Measurements from ENCODE around the gene PTCD2.
"Not testable (repeated sequence)": the region's sequence is repeated elsewhere in the genome, so short reads cannot be mapped to it uniquely, and the experiment has no call there.

PTCD2 gene

GRCh38 chr5:72296256-72296655 is 23.9 kb upstream of the PTCD2 start:
- no peak for DNase-seq (ENCODE audit: low read depth in 2 of 3, low spot score in 2 of 3)

DNA sequence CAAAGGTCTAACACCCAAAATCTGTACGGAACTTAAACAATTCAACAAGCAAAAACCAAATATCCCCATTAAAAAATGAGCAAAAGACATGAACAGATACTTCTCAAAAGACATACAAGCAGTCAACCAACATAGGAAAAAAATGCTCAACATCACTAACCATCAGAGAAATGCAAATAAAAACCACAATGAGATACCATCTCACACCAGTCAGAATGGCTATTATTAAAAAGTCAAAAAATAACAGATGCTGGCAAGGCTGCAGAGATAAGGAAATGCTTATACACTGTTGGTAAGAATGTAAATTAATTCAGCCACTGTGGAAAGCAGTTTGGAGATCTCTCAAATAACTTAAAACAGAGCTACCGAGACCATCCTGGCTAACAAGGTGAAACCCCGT is 22.0 kb upstream of the PTCD2 start:
- not testable (repeated sequence) for DNase-seq (ENCODE audit: low read depth in 2 of 3, low spot score in 2 of 3)

DNA sequence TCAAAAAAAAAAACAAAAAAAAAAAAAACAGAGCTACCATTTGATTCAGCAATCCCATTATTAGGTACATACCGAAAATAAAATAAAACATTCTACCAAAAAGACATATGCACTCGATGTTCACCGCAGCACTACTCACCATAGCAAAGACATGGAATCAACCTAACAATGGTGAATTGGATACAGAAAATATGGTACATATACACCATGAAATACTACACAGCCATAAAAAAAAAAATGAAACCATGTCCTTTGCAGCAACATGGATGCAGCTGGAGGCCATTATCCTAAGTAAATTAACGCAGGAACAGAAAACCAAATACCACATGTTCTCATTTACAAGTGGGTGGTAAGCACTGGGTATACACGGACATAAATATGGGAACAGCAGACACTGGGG is 21.5 kb upstream of the PTCD2 start:
- DNase-seq (ENCODE audit: low read depth in 2 of 3, low spot score in 2 of 3): no peak

DNA sequence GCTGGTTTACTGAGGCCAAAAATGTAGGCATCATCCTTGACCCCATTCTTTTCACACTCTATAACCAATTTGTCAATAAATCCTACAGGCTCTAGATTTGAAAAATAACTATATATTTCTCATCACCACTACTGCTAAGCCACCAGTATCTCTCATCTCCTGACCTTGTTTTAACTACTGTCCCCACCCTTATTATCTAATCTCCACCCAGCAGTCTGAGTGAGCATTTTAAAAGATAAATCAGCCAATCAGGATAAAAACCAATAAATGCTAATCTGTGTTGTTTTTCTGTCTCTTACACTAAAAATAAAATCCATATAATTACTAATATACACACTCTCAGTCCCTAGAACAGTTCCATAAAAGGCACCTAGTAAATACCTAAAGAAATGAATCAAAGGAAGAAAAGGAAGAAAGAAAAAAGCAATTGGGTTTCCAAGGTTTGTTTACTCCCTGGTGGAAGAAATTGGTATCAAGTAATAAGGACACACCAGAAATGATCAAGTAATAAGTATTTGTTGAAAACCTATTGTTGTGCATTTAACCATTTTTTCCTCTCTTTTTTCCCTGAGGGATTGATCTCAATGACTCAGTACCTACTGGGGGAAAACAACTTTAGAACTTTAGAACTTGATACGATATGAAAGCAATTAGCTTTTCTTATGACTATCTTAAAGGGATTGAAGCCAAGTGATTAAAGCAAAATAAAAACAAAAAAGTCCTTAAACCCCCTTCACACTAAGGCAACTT is 19.4 kb upstream of the PTCD2 start:
- DNase-seq (ENCODE audit: low read depth in 2 of 3, low spot score in 2 of 3): no peak

DNA sequence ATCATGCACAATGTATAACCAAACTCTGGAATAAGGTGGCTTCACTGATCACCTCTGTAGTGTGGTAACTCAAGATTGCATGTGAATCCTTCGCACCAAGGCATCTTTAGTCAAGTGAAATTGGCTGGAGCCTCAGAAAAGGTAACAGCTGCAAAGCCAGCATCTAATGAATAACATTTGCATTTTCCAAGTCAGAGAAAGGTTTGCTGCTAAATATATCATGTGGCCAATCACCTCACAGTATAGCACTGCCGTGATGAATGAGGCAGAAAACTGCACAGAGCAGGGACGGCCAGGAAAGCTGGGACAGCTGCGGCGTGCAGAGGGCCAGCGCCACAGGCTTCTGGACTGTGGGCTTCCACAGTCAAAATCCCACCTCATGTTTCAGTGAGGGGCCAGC is 18.6 kb upstream of the PTCD2 start:
- no peak for DNase-seq (ENCODE audit: low read depth in 2 of 3, low spot score in 2 of 3)

GRCh38 chr5:72302171-72302570 is 18.0 kb upstream of the PTCD2 start:
- DNase-seq (ENCODE audit: low read depth in 2 of 3, low spot score in 2 of 3): no peak

DNA sequence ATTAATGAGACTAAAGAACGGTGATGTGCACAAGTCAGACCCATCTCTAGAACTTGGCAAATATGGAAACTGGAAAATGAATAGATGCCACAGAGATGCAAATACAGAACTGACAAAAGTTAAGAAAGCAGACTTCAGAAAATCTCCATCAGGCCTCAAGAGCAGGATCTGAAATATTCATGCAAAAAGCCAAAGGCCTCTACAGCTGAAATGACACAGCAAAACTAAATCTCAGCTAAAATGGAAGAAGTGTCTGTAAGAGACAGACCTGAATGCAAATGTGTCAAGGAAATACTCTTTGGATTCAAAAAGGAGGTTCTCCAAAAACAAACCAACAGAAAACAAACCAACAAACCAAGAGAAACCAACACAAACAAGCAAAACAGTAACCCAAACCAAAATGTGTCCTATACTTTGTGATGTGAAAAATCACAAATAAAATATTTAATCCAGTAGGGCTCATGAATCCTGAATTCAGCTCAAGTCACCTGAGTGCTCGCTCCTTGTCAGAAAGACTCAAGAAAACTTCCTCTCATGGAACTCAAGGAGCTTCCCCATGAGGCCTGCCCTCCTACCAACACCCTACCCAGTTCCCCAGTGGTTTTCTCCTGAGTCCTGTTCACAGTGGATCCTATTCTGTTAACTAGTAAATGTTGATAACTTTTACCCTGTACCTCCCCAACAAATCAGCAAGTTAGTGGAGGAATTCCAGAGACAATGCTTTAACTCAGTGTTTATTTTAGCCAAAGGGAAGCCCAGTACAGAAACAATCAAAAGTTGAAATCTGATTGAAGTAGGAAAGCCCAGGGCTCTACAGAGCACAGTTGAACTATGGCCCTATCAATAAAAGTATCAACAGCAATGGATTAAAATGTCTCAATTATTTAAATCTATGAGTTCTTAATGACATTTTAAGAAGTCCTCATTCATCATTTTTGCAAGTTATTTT is 14.7 kb upstream of the PTCD2 start:
- no peak for DNase-seq (ENCODE audit: low read depth in 2 of 3, low spot score in 2 of 3)

- no peak for DNase-seq (ENCODE audit: low read depth in 2 of 3, low spot score in 2 of 3)
Measured at GRCh38 chr5:72307573-72307967, 12.6 kb upstream of the PTCD2 start.

- peak; percentile 85 to 92 (median 85) for DNase-seq (ENCODE audit: low read depth in 2 of 3, low spot score in 2 of 3)
Measured at GRCh38 chr5:72307968-72308852, 12.0 kb upstream of the PTCD2 start.

DNA sequence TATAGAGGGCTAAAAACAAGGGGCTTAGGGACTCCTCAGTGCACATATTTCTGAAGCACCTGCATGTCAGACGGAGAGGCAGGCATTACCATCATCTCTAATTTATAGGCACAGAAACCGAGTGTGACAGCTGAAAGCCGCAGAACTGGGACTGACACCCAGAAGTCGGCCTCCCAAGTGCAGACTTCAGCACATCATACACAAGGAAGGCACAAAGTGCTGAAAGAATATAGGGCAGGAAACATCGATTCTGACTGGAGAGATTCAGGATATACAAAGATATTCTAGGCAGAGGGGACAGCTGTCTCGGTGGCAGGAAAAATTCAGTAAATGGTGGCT is 11.4 kb upstream of the PTCD2 start:
- no peak for DNase-seq (ENCODE audit: low read depth in 2 of 3, low spot score in 2 of 3)

GRCh38 chr5:72313141-72313540 is 7.0 kb upstream of the PTCD2 start:
- DNase-seq (ENCODE audit: low read depth in 2 of 3, low spot score in 2 of 3): no peak

DNA sequence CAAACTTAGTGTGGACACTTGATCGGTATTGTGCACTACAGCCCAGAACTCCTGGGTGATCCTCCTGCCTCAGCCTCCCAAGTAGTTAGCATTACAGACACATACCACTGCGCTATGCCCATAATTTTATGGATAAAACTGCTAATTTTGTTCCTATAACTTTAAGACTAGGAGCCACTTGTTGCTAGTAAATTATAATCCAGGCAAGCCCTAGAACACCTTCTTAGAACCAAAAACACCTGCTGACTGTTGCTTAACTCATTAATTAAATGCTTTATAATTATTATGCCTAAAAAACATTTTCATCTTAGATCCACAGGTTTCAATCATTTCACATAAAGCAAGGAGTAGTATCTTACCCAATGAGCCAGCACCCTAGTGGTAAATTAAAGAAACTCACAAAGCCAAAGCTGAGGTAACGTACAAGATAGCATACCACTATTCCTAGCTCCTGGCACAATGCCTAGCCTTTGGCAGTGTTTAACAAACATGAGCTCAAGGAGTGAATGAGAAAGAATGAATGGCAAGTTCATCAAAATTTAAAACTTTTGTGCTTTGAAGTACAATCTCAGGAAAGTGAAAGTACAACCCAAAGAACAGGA is 5.5 kb upstream of the PTCD2 start:
- no peak for DNase-seq (ENCODE audit: low read depth in 2 of 3, low spot score in 2 of 3)

DNA sequence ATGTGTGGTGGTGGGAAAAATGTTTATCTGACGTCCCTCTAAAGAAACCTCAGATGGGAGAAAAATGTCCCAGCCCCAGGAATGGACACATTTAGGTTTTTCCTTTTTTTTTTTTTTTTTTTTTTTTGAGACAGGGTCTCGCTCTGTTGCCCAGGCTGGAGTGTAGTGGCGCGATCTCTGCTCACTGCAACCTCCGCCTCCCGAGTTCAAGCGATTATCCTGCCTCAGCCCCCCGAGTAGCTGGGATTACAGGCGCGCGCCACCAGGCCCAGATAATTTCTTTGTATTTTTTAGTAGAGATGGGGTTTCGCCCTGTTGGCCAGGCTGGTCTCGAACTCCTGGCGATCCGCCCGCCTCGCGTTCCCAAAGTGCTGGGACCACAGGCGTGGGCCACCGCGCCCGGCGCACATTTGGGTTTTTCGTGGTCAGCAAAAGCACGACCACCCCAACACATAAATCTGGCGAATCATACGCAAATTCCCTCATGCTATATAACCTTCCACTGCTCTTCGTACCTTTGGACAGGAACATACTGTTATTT is 668 bp upstream of the PTCD2 start:
- not testable (repeated sequence) for DNase-seq (ENCODE audit: low read depth in 2 of 3, low spot score in 2 of 3)

DNA sequence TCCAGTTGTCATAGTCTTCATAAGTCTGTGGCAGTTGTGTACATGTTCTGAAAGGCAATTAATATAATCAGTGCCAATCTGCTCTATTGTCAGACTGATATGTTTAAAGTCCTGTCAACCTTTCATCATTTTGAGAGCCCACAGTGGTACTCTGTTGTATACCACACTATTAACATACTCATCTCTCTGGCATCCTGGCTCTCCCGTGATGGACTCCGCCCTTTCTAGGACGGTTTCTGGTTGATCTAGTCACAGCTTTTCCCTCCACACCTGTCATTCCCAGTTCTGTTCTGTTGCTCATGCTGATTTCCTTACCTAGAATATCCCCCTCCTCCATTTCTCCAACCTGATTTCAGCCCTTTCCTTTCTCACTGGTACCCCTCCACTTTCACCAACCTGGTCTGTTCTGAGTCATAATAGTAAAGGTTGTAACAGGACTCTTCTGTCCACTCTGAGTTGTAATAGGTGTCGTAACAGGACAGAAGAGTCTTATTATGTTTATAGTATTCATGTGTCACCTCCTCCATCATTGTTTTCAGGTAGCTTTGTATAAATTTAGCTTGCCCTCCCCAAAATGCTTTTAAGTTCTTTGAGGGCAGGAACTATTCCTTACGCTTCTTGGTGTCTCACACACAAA is 4.1 kb downstream of the PTCD2 start:
- DNase-seq (ENCODE audit: low read depth in 2 of 3, low spot score in 2 of 3): no peak

- DNase-seq (ENCODE audit: low read depth in 2 of 3, low spot score in 2 of 3): no peak
Measured at GRCh38 chr5:72325566-72326305, 5.6 kb downstream of the PTCD2 start.

- no peak for DNase-seq (ENCODE audit: low read depth in 2 of 3, low spot score in 2 of 3)
Measured at GRCh38 chr5:72326306-72326649, 6.1 kb downstream of the PTCD2 start.

GRCh38 chr5:72328172-72328571 is 8.0 kb downstream of the PTCD2 start:
- DNase-seq (ENCODE audit: low read depth in 2 of 3, low spot score in 2 of 3): no peak

- DNase-seq (ENCODE audit: low read depth in 2 of 3, low spot score in 2 of 3): no peak
Measured at GRCh38 chr5:72330712-72331111, 10.5 kb downstream of the PTCD2 start.

- no peak for DNase-seq (ENCODE audit: low read depth in 2 of 3, low spot score in 2 of 3)
Measured at GRCh38 chr5:72337159-72337558, 17.0 kb downstream of the PTCD2 start.
